ENCODE data around the gene LASP1NB.
A peak's percentile ranks its signal among the peaks of the same experiment; 100 is the strongest.

LASP1NB gene

GRCh38 chr17:38925263-38925995 lies at the start of gene LASP1NB:
TSS of gene LASP1NB (plus strand) at chr17:38925614.
- peak; percentile 66 for DNase-seq (ENCODE audit: low read depth, low spot score)

DNA sequence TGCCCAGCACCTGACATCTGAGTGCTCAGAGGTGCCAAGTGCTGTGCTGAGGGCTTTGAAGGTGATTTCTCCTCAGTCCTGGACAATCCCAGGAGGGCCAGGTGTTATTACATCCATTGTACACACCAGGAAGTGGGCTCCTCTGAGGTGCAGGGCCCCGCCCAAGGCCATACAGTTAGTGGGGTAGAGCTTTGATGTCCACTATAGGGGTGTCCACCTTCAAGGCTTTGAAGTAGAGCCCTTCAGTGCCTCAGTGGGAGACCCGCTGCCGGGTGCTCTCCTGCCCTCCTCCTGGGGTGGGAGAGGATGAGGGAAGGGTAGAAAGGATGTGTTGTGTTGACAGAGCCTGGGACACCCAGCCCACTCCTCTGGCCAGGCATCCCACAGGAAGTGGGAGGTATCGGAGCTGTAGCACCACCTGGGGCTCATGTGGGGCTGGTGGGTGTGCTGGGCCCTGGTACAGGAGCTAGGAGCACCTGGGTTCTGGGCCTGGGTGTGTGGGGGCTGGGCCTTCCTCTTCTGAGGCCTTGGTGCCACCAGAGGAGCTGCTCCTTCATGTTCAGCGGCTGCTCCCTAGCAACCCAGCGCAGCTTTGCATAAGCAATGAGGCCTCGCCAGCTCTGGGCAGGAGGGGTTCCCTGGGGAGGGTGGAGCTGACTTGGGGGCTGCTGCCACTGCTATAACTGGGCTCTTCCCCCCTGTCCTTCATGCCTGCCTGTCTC lies 48.1 kb upstream of the LASP1NB start:
- no peak for DNase-seq (ENCODE audit: low read depth, low spot score)

DNA sequence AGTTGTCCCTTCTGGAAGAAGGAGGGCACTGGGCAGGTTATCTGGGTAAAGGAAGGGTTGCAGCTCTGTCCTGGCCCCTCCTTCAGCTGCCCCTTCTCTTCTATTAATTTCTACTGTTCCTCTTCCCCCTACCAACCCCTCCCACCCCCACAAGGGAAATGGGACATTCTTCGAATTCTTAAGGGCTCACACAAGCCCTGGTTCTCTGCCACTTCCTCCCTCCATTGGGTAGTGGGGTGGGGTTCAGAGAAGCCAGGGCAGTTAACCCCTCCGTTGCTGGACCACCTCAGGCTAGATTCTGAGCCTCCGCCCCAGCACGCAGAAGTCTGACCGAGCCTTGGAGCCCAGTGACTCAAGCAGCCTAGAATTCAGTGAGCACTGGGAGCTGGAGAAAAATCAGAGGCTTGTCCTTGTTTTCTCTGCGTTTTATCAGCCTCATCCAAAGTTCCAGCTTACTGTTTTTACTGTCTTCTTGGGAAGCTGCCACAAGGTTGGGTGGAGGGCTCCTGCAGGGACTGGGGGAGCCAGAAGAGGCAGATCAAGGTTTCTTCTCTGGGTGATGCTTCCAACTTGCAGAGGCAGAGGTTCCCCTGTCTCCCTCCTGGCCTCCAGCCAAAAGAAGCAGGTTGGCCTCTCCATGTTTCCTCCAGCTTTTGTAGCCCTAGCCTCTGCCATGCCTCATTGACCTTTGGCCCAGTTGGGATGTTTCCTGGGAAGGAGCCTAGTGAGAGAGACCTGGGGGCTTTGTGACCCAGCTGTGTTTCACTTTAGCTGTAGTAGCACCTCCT lies 45.3 kb upstream of the LASP1NB start:
- peak; percentile 94 for DNase-seq (ENCODE audit: low read depth, low spot score)

DNA sequence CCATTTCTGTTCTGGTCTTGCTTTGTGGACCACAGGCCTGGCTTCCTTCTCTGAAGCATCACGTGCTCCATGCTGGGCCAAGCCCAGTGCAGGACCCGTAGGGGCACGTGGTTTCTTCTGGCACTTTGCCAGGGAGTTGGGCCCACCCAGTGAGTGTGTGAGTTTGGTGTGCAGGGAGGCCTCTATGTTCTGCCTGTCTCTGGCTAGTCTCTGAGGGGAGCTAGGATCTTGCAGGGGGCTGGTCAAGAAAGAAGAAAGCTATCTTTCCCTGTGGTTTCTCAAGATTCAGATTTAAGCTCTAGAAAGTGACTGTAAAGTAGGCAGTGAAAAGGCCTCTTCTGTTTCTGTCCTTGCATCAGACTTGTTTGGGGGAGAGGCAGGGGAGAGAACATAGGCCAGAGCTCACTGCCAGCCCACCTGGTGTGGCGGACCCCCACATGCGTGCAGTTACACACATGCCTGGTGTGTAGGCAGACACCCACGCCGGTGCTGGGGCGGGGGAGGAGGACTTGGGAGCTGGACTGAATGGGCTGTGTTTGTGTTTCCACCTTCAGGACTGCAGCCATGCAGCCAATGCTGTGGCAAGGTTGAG lies 43.7 kb upstream of the LASP1NB start:
- peak; percentile 81 for DNase-seq (ENCODE audit: low read depth, low spot score)

GRCh38 chr17:38882870-38883269 lies 42.5 kb upstream of the LASP1NB start:
- no peak for DNase-seq (ENCODE audit: low read depth, low spot score)

GRCh38 chr17:38883592-38884526 lies 41.6 kb upstream of the LASP1NB start:
- DNase-seq (ENCODE audit: low read depth, low spot score): peak; percentile 83

DNA sequence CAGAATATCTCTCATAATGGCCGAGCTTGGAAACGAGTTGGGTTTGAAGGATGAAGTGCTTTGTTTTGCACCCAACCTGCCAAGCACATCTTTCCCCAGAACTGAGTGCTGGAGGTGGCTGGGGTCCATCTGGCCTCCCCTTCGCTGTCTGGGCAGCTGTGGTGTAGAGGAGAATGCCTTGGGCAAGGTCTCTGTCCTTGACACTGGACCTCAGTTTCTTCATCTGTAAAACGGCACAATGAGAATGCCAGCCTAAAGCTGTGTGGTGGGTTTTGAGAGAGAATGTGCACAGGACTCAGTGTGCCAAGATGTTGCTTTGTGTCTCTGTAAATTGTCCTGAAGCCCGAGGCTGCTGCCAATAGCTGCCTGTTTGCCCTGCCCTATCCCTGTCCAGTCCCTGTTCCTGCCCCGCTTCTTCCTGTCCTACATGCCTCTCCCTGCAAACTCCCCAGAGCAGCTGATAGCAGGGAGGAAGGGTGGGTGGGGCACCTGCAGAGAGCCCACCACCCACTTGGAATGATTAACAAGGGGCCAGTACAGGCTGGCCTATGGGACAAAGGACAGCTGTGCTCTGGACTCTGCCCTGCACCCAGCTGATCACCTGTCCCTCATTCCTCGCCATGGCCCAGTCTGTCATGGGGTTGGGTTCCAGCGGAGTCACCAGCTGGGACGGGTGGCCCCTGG lies 40.2 kb upstream of the LASP1NB start:
- no peak for DNase-seq (ENCODE audit: low read depth, low spot score)

- peak; percentile 83 for DNase-seq (ENCODE audit: low read depth, low spot score)
Observed at GRCh38 chr17:38885728-38886642, 39.4 kb upstream of the LASP1NB start.

GRCh38 chr17:38886643-38887010 lies 38.8 kb upstream of the LASP1NB start:
- DNase-seq (ENCODE audit: low read depth, low spot score): no peak

DNA sequence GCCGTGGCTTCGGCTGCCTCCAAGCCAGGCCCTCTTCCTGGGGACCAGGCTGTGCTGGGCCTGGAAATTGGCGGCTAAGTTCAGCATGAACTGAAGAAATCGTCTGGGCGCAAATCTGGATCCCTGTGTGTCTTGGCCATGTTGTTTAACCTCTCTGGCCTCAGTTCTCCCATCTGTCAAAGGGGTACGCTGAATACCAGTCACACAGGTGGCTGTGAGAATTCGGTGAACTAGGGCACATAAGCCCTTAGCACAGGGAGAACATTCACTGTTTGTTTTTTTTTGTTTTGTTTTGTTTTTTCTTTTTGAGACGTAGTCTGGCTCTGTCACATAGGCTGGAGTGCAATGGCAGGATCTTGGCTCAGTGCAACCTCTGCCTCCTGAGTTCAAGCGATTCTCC lies 36.6 kb upstream of the LASP1NB start:
- DNase-seq (ENCODE audit: low read depth, low spot score): no peak

DNA sequence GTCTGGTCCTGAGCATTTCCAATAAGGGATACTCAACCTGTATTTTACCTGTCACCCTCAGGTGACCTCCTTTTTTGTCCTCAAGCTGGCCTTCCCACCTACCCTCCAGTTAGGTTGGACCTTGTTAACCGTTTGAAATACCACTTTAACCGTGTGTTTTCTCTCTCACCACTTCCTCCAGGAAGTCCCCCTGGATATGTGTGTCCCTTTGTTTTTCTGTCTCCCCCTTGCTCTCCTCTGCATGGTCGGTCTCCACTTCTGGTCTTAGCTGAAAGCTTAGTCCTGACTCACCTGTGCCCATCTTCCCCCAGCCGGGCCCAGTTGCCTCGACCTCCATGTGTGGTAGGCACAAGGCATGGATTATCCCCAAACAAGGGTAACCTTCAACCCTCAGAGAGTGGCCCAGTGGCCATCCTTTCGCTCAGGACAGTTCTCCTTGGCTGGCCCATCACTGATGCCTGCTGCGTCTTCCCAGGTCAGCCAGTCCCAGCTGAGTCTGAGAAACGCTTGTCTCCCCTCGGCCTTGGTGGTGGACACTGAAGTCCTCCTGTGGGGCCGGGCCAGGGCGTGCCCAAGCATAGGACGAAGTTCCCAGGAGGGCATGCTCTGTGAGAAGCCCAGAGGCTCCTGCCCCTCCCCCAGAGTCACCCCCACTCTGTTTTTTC lies 35.5 kb upstream of the LASP1NB start:
- no peak for DNase-seq (ENCODE audit: low read depth, low spot score)

DNA sequence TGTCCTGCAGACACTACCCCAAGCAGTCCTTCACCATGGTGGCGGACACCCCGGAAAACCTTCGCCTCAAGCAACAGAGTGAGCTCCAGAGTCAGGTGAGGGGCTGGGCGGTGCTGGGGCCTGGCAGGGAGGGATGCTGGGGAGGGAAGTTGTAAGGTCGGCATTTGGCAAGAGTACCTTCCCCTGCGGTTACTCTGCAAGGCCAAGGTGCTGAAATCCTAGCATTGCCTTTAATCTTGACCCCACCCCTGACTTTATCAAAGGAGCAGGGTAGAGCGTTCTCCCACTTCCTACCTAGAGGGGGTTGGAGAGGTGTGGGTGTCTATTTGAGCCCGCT lies 35.0 kb upstream of the LASP1NB start:
- DNase-seq (ENCODE audit: low read depth, low spot score): no peak

- DNase-seq (ENCODE audit: low read depth, low spot score): no peak
Observed at GRCh38 chr17:38891441-38891840, 34.0 kb upstream of the LASP1NB start.

DNA sequence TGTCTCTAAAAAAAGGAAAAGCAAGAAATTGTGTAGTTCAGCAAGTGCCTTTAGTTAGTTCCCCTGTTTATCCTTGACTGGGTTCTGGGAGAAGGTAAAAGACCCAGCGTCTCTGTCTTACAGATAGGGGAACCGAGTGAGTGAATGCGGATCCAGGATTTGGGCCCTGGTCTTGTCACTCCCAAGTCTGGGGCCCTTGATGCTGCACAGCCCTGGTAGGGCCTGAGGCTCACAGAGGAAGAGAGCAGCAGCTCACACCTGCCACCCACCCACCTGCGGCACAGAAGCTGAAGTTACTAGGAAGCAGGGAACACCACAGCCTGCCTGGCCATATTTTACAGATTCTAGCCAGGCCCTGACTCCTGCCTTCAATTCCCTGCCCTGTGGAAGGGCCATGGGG lies 33.3 kb upstream of the LASP1NB start:
- no peak for DNase-seq (ENCODE audit: low read depth, low spot score)

GRCh38 chr17:38892620-38893019 lies 32.8 kb upstream of the LASP1NB start:
- DNase-seq (ENCODE audit: low read depth, low spot score): no peak

- no peak for DNase-seq (ENCODE audit: low read depth, low spot score)
Observed at GRCh38 chr17:38893113-38893512, 32.3 kb upstream of the LASP1NB start.

- DNase-seq (ENCODE audit: low read depth, low spot score): no peak
Observed at GRCh38 chr17:38893607-38894006, 31.8 kb upstream of the LASP1NB start.

GRCh38 chr17:38894276-38894675 lies 31.1 kb upstream of the LASP1NB start:
- no peak for DNase-seq (ENCODE audit: low read depth, low spot score)

Data from astrocyte of the hippocampus (primary cell).